ENCODE data around the gene ZNF84.

DNA sequence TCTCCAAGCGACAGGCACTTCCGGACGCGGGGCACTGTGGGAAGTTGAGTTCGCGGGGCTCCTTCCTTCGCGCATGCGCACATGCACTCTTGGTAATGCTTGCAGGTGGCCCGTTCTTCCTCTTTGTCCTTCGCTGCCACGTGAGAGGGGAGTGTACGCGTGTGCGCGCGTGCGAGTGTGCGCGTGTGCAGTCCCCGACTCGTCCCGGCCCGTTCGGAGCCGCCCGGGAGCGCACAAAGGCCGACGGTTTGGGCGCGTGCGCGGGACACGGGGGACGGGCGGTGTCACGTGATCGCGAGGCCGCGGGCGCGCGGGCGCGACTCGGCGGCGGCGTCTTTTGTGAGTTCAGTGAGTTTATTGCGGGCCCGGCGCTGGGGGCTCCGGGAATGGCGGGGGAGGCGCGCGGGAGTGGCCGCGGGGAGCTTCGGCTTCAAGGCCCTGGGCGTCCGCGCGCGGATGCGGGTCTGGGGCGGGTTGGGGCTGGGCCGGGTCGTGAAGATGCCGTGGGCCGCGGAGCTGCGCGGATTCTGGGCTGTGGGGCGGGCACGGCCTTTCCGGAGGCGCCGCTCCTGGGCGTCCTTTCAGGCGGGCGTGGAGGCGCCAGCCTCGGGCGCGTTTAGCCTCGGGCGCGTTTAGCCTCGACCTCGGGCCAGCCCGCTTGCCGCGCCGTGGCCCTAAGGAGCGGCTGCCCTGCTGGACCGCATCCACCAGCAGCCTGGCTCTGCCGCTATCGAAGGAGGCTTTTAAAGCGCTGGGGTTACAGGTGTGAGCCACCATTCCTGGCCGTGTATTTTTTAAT, at the start of gene ZNF84:
- no peak for TF ChIP-seq EZH2 (IDR thresholded peaks at IDR 0.05; ENCODE audit: low read depth, unreplicated experiment)
- peak; percentile 44; the same call in 1 of the 2 replicates for TF ChIP-seq CREB1 (CRISPR knock-in tag; IDR thresholded peaks at IDR 0.05; ENCODE audit: low read depth)

Data from GM23338 (cell line).